Right lobe of liver (tissue), 4 donors: ENCODE data around the gene EIPR1.

Experiments
- POLR2A ChIP-seq: fragments of 450-650 bp; IDR thresholded peaks from one replicate; pipeline ENCODE4 v1.6.1; 2017; ENCODE audit warnings: antibody characterized with exemption, mild to moderate bottlenecking
- TF ChIP-seq, protein P1 (sequence below), 4 donors: fragments of 200-600 bp in 3 of 4; fragments of 450-650 bp in 1 of 4; IDR thresholded peaks; one replicate each; pipeline versions ENCODE4 v1.5.1 to v1.8.0; 2016 to 2022; ENCODE audit warnings: antibody characterized with exemption in 4 of 4, mild to moderate bottlenecking in 2 of 4
- donor health status: DM: no; HTN: no; CAD: no.
- donor health status: DM: no; HTN: no; CAD: no.
- donor health status: DM: no; HTN: yes; CAD: no.

DNA sequence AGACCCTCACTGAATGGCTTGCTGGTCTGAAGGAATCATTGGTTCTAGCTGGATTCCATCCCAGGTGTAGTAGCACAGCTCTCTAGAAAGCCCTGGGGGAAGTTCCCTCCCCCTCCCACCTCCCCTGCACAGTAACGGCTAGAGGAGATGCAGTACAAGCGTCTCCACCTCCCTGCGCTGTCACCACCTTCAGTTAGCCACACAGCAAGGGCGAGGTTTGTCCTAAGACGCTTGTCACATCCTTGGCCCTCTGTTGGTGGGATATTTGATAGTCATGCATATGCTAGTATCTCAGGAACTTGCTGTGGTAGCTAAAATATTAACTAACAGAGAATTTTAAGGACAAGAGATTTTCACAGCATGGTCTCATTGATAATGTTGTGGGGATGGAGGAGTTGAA lies 21.2 kb upstream of the EIPR1 start:
- no peak for TF ChIP-seq POLR2A
- TF ChIP-seq, protein P1, sequence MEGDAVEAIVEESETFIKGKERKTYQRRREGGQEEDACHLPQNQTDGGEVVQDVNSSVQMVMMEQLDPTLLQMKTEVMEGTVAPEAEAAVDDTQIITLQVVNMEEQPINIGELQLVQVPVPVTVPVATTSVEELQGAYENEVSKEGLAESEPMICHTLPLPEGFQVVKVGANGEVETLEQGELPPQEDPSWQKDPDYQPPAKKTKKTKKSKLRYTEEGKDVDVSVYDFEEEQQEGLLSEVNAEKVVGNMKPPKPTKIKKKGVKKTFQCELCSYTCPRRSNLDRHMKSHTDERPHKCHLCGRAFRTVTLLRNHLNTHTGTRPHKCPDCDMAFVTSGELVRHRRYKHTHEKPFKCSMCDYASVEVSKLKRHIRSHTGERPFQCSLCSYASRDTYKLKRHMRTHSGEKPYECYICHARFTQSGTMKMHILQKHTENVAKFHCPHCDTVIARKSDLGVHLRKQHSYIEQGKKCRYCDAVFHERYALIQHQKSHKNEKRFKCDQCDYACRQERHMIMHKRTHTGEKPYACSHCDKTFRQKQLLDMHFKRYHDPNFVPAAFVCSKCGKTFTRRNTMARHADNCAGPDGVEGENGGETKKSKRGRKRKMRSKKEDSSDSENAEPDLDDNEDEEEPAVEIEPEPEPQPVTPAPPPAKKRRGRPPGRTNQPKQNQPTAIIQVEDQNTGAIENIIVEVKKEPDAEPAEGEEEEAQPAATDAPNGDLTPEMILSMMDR (IDR thresholded peaks at IDR 0.05) = no peak
